ENCODE data around the gene ENAH.

DNA sequence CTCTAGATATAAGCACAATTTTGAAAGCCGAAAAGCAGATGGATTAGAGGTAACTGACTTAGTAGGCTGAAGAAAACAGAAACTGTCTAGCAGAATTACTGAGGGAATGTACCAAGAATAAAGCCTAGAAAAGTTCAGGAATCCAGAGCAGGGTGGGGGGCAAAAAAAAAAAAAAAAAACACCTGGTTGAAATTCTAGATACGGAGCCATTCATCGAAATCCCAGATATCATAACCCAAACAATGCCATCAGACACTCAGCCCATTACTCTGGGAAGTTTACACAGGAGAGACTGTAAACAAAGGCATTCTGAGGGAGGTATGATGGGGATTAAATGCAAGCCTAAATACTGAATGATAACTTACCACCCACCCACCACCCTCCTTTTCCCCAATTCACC lies 45.6 kb downstream of the ENAH start:
- TF ChIP-seq, protein P1, sequence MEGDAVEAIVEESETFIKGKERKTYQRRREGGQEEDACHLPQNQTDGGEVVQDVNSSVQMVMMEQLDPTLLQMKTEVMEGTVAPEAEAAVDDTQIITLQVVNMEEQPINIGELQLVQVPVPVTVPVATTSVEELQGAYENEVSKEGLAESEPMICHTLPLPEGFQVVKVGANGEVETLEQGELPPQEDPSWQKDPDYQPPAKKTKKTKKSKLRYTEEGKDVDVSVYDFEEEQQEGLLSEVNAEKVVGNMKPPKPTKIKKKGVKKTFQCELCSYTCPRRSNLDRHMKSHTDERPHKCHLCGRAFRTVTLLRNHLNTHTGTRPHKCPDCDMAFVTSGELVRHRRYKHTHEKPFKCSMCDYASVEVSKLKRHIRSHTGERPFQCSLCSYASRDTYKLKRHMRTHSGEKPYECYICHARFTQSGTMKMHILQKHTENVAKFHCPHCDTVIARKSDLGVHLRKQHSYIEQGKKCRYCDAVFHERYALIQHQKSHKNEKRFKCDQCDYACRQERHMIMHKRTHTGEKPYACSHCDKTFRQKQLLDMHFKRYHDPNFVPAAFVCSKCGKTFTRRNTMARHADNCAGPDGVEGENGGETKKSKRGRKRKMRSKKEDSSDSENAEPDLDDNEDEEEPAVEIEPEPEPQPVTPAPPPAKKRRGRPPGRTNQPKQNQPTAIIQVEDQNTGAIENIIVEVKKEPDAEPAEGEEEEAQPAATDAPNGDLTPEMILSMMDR (optimal IDR thresholded peaks at IDR 0.05 in 1 of 3, IDR thresholded peaks at IDR 0.05 in 1 of 3, conservative IDR thresholded peaks at IDR 0.05 in 1 of 3; ENCODE audit: extremely low read depth in 1 of 3, insufficient read depth in 2 of 3, low read length in 3 of 3): no peak
- TF ChIP-seq EZH2 (IDR thresholded peaks at IDR 0.05; ENCODE audit: low read length): no peak
